HG02981 (cell line): Measurements from ENCODE around the gene CDKN1A.
"Not testable (repeated sequence)": the region's sequence is repeated elsewhere in the genome, so short reads cannot be mapped to it uniquely, and the experiment has no call there.

ENCODE experiments used
- ATAC-seq: cut with Tn5 transposase; IDR thresholded peaks from one replicate; pipeline ENCODE4 v1.9.1; 2021; ENCODE audit warnings: mild to moderate bottlenecking, moderate library complexity; ENCODE audit not compliant: unreplicated experiment

Gene CDKN1A

DNA sequence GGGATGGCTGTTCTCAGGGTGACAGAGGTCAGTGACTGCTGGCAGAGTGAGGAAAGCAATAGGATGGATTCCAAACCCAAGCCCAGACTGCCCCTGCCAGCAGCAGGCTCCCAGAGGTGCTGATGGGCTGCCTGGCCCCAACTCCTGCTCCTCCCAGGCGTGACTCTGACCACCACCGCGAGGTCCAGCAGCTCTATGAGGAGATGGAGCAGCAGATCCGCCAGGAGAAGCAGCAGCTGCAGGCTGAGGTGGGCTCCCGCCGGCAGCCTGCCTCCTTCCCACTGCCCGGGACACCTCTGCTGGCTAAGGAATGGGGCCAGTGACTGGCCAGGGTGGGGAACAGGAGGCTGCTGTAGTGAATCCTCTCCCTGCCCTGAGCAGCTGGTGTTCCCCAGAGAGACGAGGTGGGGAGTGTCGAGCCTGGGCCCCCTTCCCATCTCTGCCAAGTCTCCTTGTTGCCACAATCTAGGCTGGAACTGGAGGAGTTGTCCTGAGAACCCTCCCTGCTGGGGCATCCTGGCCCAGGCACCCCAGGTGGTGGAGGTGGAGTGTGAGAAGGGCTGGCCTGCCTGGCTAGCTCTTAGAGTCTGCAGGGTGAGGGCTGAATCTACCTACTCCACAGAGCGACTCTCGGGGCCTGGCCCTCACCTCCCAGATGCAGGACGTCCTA, 39.5 kb downstream of the CDKN1A start:
- no peak for ATAC-seq

DNA sequence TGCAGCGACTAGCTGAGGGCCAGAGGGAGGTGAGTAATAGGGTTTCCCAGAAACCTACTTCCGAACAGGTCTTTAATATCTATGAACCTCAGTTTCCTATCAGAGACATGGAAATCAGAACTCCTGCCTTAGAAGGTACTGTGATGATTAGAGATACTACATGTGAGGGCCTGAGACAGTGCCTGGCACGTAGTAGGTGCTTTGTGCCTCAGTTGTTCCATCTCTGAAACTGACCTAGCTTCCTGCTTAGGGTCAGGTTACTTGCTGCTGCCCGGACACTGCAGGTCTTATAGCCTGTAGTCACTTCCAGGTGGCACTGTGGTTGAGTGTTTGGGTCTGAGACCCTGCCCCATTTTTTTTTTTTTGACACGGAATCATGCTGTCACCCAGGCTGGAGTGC, 40.0 kb downstream of the CDKN1A start:
- no peak for ATAC-seq

DNA sequence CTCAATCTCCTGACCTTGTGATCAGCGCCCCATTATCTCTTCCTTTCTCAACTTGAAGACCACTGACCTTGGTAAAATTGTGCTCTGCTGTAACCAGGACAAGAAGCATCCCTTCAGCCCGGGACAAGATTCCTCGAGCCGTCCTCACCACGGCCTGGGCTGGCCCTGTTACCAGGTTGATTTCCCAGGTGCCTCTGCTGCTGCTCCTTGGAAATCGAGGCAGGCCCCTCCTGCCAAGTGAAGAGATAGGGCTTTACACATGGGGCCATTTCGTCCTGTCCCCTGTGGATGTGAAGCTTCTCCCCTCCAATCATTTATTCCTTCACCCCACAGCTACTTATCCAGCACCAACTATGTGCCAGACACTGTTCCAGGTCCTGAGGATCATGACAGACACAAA, 40.6 kb downstream of the CDKN1A start:
- no peak for ATAC-seq

DNA sequence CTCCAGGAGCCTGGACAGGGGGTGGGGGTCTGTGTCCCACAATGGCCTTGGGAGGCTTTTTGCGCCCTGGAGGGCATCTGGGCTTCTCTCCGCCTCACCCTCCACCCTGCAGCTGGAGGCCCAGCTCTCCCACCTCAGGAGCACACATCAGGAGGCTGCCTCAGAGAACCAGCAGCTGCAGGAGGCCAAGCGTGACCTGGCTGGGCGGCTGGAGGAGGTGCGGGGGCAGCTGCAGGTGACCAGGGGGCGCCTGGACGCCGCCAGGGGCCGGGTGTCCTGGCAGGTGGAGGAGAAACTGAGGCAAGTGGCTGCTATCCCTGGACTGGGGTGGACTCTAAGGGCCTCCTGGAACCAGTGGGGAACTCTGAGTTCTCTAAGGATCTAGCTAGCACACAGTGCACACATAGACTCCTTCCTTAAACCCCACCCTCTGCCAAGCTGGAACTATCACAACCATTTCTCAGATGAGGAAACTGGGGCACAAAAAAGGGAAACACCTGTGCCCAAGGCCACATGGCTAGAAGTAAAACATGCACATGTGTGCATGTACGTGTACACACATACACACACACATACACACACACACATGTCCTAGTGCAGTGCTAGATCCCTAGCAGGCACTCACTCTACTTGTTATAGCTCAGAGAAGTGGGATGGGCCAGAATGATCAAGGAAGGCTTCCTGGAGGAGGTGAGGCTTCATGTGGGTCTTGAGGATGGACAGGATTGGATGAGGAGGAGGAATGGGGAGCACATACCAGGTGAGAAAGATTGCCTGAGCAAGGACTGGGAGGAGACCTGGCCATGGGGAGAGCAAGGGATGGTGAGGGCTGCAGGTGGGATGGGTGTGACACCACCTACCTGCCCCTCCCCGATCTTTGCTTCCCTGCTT, 42.0 kb downstream of the CDKN1A start:
- ATAC-seq = no peak

DNA sequence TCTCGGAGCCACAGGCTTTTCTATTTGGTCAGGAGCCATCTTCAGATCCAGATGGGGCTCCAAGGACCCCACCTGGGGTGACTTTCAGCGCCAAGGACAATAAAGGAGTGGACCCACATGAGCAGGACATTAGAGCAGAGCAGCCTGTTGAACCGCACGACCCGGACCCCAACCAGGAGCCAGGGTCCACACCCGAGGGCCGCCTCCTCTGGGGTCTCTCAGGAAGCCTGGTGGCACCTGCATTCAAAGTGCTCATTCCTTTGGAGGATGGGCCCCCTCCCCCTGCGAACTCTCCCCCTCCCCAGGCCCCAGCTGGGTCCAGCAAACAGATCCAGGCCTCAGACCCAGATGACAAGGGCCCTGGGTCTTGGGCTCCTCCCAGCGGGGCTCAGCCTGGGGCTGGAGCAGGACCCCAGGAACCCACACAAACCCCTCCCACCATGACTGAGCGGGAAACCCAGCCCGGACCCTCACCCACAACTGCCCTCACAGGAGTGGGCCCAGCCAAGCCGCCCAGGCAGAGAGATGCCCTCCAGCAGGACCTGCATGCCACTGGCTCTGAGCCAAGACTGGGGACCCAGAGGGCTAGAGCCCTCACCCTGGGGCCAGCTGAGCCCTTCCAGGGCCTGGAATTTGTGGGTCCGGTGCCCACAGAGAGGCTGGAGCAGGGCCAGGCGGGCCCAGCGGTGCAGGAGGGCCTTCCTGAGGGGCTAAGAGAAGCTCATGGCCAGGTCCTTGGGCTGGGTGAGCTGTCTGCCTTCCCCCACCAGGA, 43.0 kb downstream of the CDKN1A start:
- ATAC-seq = no peak

DNA sequence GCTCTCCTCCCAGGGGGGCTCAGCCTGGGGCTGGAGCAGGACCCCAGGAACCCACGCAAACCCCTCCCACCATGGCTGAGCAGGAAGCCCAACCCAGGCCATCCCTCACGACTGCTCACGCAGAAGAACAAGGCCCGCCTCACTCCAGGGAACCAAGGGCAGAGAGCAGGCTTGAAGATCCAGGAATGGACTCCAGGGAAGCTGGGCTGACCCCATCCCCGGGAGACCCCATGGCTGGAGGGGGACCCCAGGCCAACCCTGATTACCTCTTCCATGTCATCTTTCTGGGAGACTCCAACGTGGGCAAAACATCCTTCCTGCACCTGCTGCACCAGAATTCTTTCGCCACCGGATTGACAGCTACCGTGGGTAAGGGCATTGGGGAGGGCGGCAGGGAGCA, 43.9 kb downstream of the CDKN1A start:
- ATAC-seq = no peak

DNA sequence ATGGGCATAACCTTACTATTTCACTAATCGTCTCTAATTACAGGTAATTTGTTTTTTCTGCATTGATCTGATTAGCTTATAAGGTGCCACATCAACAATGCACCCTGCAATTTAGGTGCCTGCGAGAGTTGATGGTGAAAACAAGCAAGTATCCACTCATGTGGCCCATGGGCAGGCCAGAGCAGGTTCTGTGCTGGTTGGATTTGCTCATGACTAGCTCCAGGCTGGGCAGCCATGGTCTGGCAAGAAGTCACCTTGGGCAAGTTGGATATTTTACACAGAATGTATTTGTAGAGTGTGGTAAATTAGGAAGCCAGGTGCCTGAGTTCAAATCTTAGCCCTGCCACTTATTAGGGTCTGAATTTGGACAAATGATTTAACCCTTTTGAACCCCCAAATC, 44.4 kb downstream of the CDKN1A start:
- no peak for ATAC-seq

DNA sequence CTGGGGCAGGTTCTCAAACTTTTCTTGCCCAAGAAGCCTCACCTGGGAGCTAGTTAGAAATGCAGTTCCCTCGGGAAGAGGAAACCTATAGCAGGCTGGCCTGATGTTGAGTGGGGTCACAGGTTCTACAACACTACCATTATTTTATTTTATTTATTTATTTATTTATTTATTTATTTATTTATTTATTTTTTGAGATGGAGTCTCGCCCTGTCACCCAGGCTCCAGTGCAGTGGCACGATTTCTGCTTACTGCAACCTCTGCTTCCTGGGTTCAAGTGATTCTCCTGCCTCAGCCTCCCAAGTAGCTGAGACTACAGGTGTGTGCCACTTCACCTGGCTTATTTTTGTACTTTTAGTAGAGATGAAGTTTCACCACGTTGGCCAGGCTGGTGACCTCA, 45.5 kb downstream of the CDKN1A start:
- ATAC-seq = not testable (repeated sequence)

DNA sequence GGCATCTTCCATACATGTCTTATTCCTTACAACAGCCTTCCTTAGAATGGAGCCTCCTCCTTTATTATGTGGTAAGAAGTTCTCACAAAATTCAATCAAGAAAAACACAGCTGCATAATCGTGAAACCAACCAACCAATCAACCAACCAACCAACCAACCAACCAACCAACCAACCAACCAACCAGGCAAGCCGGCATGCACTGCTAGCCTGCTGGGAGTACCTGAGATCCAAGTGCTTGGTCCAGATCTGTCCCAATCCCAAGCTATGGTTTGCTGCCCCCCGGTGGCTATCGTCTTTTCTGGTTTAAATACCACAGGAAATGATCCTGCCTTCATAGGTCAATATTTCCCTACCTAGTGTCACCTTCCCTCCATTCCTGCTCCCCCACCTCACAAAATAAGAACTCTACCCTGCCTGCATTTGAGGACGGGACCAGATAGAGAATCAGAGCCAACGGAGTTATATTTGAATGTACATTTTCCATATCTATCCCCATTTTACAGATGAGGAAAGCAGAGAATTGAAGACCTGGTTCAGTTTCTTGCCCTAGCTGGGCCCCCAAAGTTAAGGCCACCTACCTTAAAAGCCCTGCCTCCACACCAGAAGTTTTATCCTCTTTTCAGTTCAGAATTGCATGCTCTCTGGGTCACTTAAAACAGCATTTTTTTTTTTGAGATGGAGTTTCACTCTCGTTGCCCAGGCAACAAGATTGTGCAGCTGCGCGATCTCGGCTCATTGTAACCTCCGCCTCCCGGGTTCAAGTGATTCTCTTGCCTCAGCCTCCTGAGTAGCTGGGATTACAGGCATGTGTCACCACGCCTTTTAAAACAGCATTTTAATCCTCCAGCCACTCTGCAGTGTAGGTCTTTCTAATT, 46.2 kb downstream of the CDKN1A start:
- no peak for ATAC-seq

DNA sequence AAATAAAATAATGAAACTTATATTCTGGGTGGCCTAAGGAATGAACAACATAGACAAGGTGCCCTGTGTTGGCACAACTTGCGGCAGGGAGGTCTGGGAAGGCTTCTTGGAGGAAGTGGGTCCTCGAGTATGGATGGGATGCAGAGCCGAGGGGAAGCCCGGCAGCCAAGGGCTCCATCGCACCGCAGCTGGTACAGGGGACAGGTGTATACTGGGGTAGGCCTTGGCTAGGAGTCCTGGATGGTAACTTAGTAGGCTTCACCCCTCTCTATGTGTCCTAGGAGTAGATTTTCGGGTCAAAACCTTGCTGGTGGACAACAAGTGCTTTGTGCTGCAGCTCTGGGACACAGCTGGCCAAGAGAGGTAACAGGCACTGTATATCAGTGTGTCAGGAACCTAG, 47.1 kb downstream of the CDKN1A start:
- ATAC-seq = no peak

DNA sequence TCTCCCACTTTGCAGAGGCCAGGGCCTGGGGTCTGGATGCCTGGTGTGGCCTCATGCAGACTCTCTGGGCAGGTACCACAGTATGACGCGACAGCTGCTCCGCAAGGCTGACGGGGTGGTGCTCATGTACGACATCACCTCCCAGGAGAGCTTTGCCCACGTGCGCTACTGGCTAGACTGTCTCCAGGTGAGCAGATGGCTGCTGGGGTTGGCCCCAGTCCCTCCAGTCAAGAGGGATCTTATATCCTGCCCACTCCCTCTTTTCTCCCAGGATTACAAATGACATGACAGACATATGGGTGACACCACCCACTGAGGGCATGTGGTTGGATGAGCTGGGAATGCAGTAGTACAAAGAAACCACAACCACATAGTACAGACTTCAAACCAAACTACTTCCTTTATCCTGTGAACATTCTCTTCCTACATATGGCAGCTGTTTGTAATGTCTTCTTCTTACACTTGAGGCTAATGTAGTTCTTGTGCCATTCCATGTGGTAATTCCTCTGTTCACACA, 49.0 kb downstream of the CDKN1A start:
- no peak for ATAC-seq

DNA sequence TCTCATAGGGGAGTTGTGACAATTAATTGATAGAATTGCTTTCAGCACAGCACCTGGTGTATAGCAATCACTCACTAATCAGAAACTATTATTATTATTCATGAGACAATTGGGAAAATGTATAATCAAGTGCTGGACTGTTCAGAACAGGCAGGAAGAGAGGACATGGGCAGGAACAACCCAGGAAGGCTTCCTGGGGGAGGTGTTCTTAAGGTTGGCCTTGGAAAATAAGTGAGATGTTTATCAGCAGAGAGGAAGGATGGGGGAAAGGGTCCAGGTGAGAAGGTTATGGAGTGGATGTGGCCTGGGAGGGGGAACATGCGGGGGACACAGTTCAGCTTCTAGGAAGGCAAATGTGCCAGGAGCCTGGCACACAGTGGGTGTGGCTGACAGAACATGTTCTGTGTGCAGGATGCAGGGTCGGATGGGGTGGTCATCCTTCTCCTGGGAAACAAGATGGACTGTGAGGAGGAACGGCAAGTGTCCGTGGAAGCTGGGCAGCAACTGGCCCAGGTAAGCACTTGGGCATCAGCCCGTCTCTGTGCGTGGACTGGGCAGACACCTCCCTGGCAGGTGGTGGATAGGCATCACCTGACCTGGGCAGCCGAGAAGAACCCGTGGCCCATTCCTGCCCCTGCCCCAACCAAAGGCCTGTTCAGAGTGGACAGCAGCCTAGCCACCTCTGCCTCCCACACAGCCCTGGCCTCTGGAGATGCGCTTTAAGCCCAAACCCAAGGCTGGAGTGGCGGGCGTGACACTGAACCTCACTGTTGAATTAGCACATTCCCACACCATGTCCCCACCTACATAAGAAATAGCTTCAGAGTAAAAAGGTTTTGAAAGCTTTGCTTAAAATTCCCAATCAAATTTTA, 50.0 kb downstream of the CDKN1A start:
- ATAC-seq = no peak

DNA sequence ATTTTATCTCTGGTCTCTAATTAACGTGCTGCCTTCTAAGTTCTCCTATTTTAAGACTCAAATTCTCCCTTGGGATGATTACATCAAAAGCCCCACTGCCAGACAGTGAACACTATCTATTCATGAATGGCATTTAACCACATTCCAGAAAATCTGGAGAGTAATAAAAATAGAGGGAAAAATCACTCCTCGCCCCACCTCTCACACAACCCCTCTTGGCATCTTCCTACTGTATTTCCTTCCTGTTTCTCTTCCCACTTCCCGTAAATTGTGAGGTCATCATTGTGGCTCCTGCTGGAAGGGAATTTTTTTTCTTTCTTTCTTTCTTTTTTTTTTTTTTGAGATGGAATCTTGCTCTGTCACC, 50.6 kb downstream of the CDKN1A start:
- ATAC-seq = no peak

DNA sequence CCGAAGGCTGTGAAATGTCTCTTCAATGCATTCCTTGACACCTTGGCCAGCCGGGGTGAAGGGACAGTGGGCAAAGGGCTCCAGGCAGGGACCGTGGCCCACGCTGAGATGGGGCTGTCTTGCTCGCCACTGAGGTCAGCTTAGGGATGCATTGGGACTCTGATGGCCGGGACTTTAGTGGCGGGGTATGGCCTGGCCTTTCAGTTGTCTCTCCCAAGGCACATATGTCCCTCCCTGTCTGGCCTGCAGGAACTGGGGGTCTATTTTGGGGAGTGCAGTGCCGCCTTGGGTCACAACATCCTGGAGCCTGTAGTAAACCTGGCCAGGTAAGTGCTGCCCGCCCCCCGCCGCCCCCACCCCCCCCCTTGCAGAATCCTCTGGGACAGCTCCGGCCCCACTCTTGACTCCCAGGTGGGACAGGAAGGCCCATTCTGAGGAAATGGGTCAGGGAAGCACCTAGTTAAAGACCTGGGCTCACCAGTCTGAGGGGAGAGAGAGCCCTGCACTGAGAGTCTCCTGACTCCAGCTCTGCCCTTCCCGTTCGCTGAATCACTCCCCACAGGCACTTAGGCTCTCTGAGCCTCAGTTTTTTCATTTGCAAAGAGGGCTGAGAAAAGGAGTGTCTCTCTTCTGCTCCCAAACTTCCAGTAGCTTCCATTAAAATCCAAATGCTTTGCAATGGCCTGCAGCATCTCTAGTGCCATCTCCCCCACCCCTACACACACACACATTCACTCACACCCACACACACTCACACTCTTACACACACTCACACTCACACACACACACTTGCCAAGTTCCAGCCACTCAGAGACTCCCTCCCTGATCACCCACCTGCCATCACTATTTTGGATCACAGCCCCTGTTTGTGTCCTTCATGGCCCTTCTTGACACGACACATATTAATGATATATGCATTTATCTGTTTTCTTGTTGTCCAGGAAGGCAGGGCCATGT, 52.2 kb downstream of the CDKN1A start:
- no peak for ATAC-seq

DNA sequence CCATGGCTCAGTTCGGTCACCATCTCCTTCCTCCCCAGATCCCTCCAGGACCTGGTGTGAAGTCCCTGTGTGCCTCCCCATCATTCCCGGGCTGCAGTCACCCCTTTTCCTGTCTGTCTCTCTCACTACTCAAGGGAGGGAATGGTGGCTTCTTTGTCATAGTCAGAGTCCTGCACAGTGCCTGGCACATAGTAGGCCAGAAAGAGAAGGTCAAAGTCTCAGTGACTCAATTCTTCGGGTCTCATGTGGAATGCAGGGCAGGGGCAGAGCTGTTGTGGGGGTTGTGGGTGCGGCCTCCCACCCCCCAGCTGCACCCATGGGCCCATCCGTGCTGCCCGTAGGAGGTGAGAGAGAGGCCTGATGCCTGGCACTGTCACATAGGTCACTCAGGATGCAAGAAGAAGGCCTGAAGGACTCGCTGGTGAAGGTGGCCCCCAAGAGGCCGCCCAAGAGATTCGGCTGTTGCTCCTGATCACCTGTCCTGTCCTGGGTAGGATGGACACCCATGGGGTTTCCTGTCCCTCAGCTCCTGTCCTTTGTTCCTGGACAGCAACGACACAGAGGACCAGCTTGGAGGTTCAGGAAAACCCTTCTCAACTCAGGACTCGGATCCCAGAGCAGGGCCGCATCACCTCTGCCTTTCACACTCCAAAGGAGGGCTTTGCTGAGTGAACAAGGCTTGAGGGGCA, 53.3 kb downstream of the CDKN1A start:
- ATAC-seq = no peak

DNA sequence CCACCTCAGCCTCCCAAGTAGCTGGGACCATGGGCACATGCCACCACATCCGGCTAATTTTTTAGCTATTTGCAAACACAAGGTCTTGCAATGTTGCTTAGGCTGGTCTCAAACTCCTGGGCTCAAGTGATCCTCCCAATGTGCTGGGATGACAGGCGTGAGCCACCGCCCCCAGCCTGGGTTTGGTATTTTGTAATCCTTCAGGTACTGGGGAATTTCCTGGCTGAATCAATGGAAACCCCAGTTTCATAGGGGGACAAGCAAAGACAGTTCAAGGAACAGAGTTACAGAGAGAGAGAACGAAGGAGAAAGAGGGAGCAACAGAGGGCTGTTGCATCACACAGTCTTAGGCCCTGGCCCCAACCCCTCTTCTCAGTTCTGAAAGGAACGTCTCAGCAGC, 54.8 kb downstream of the CDKN1A start:
- ATAC-seq = no peak

DNA sequence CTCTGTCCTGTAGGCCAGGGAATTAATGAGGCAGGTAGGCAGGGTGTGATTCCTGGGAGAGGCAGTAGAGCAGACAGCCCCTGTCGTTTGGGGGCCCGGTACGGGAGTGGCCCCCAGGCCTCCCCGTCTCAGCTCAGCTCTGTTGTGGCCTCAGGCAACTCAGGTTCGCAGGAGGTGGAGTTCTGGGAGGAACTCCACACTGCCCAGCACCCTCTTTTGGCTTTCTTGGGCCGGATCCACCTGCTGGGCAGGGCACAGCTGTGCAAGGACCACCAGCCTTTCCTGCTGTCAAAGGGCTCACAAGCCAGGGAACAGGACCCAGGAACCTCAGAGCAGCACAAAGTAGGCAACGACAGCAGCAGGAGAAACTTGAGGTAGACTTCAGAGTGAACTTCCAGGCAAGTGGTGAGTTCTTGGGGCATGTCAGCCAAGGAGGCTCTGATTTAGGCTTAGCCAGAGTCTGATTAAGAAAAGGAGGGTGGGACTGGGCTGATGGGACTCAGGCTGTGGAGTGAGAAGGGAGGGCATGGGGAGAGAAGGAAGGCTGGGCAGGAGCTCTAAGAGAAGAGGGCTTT, 56.1 kb downstream of the CDKN1A start:
- no peak for ATAC-seq
